Measurements from ENCODE around the gene PAQR8. TPM values are rescaled to one million over a fixed set of nuclear protein-coding genes. Genes with fewer than 3 reads are reported as not detected.

The PAQR8 gene
- total RNA-seq = 5.1 and 6.1 TPM in 2 replicates
- polyA plus RNA-seq = 2.6 and 4.3 TPM in 2 replicates
- 2.3 and 3.5 TPM in 2 replicates for polyA plus RNA-seq (2012)
- polyA minus RNA-seq (ENCODE audit: low replicate concordance) = 3.9 and 11.8 TPM in 2 replicates

- H3K9me3 ChIP-seq (ENCODE audit: control insufficient read depth, insufficient read depth, low read depth, low read length) = no peaks in the 10 kb centered on the region
- no peaks in the 10 kb centered on the region for H4K20me1 ChIP-seq (ENCODE audit: control insufficient read depth, extremely low read depth, insufficient read depth, low read length)
- H3K4me2 ChIP-seq (ENCODE audit: extremely low read depth, insufficient read depth, low read length) = peak within 1 kb of the TSS; percentile 95
- peaks cover 3% of the 10 kb centered on the region for H3K4me1 ChIP-seq (ENCODE audit: control insufficient read depth, extremely low read depth, insufficient read depth, low read length)
- no peaks in the 10 kb centered on the region for H3K79me2 ChIP-seq (ENCODE audit: control insufficient read depth, insufficient read depth, low read length)
- H3K27me3 ChIP-seq (ENCODE audit: control insufficient read depth, insufficient read depth, low read length) = no peaks in the 10 kb centered on the region
- no peaks in the 10 kb centered on the region for H3K36me3 ChIP-seq (ENCODE audit: control insufficient read depth, insufficient read depth, low read length)
- H3K27ac ChIP-seq (ENCODE audit: insufficient read depth, low read length) = peak within 1 kb of the TSS; percentile 60
- peak within 1 kb of the TSS; percentile 76 for H3K9ac ChIP-seq (ENCODE audit: insufficient read depth, low read length)
- peak within 1 kb of the TSS; percentile 70 to 84 (median 82) for H3K4me3 ChIP-seq (replicated peaks in 1 of 4; ENCODE audit: control extremely low read depth in 1 of 4, insufficient read depth in 1 of 4, low read depth in 3 of 4, low read length in 4 of 4)
- H2AFZ ChIP-seq (ENCODE audit: low read length) = peak within 1 kb of the TSS; percentile 79
- DNase-seq (ENCODE audit: low read depth in 2 of 2) = peak in 1 of 2 donors; percentile 66
- TF ChIP-seq CTCF (conservative IDR thresholded peaks at IDR 0.05 in 1 of 2, IDR thresholded peaks at IDR 0.05 in 1 of 2; ENCODE audit: low read depth in 1 of 2, low read length in 2 of 2) (no peak), EZH2 (IDR thresholded peaks at IDR 0.05; ENCODE audit: low read length, missing control alignments) (no peak)
Measured at GRCh38 chr6:52361945-52362442, at the start of gene PAQR8. Gene PAQR8 (plus strand): TSS chr6:52362151. CDS start chr6:52403214, 41,063 bp downstream.

- no peak overlapping the region for H3K4me3 ChIP-seq (replicated peaks in 1 of 4; ENCODE audit: control extremely low read depth in 1 of 4, insufficient read depth in 1 of 4, low read depth in 3 of 4, low read length in 4 of 4)
- no peak overlapping the region for H3K9ac ChIP-seq (ENCODE audit: insufficient read depth, low read length)
- H4K20me1 ChIP-seq (ENCODE audit: control insufficient read depth, extremely low read depth, insufficient read depth, low read length) = no peaks in the 10 kb centered on the region
- H3K27me3 ChIP-seq (ENCODE audit: control insufficient read depth, insufficient read depth, low read length) = no peaks in the 10 kb centered on the region
- no peaks in the 10 kb centered on the region for H3K79me2 ChIP-seq (ENCODE audit: control insufficient read depth, insufficient read depth, low read length)
- H3K4me1 ChIP-seq (ENCODE audit: control insufficient read depth, extremely low read depth, insufficient read depth, low read length) = no peaks in the 10 kb centered on the region
- H3K27ac ChIP-seq (ENCODE audit: insufficient read depth, low read length) = no peak overlapping the region
- no peak for DNase-seq (ENCODE audit: low read depth in 2 of 2)
- no peak overlapping the region for H2AFZ ChIP-seq (ENCODE audit: low read length)
- TF ChIP-seq CTCF (conservative IDR thresholded peaks at IDR 0.05 in 1 of 2, IDR thresholded peaks at IDR 0.05 in 1 of 2; ENCODE audit: low read depth in 1 of 2, low read length in 2 of 2) = no peak
- no peak for TF ChIP-seq EZH2 (IDR thresholded peaks at IDR 0.05; ENCODE audit: low read length, missing control alignments)
- H3K9me3 ChIP-seq (ENCODE audit: control insufficient read depth, insufficient read depth, low read depth, low read length) = no peaks in the 10 kb centered on the region
- no peaks in the 10 kb centered on the region for H3K36me3 ChIP-seq (ENCODE audit: control insufficient read depth, insufficient read depth, low read length)
- no peak overlapping the region for H3K4me2 ChIP-seq (ENCODE audit: extremely low read depth, insufficient read depth, low read length)
Measured at GRCh38 chr6:52312461-52312860, 49.5 kb upstream of the PAQR8 start.

- DNase-seq (ENCODE audit: low read depth in 2 of 2) = no peak
- Histone ChIP-seq H3K36me3 (ENCODE audit: control insufficient read depth, insufficient read depth, low read length) (no peaks in the 10 kb centered on the region), H3K4me1 (ENCODE audit: control insufficient read depth, extremely low read depth, insufficient read depth, low read length) (no peaks in the 10 kb centered on the region), H4K20me1 (ENCODE audit: control insufficient read depth, extremely low read depth, insufficient read depth, low read length) (no peaks in the 10 kb centered on the region), H3K79me2 (ENCODE audit: control insufficient read depth, insufficient read depth, low read length) (no peaks in the 10 kb centered on the region), H3K4me3 (replicated peaks in 1 of 4; ENCODE audit: control extremely low read depth in 1 of 4, insufficient read depth in 1 of 4, low read depth in 3 of 4, low read length in 4 of 4) (no peak overlapping the region), H3K9me3 (ENCODE audit: control insufficient read depth, insufficient read depth, low read depth, low read length) (no peaks in the 10 kb centered on the region), H3K27ac (ENCODE audit: insufficient read depth, low read length) (no peak overlapping the region), H3K4me2 (ENCODE audit: extremely low read depth, insufficient read depth, low read length) (no peak overlapping the region), H2AFZ (ENCODE audit: low read length) (no peak overlapping the region), H3K27me3 (ENCODE audit: control insufficient read depth, insufficient read depth, low read length) (no peaks in the 10 kb centered on the region), H3K9ac (ENCODE audit: insufficient read depth, low read length) (no peak overlapping the region)
- TF ChIP-seq EZH2 (IDR thresholded peaks at IDR 0.05; ENCODE audit: low read length, missing control alignments) = no peak
- TF ChIP-seq CTCF (conservative IDR thresholded peaks at IDR 0.05 in 1 of 2, IDR thresholded peaks at IDR 0.05 in 1 of 2; ENCODE audit: low read depth in 1 of 2, low read length in 2 of 2) = no peak
Measured at GRCh38 chr6:52314752-52315151, 47.2 kb upstream of the PAQR8 start.
